Measurements from ENCODE around the gene ZFYVE19.
"Not testable (repeated sequence)": the region's sequence is repeated elsewhere in the genome, so short reads cannot be mapped to it uniquely, and the experiment has no call there.

The ZFYVE19 gene

GRCh38 chr15:40846841-40847222, 39.9 kb downstream of the ZFYVE19 start:
- DNase-seq (ENCODE audit: low read depth in 2 of 2): no peak

GRCh38 chr15:40847223-40847961, 40.5 kb downstream of the ZFYVE19 start:
- DNase-seq (ENCODE audit: low read depth in 2 of 2): no peak

- DNase-seq (ENCODE audit: low read depth in 2 of 2): no peak
These were observed 43.8 kb downstream of the ZFYVE19 start for GRCh38 chr15:40850576-40851112.

- no peak for DNase-seq (ENCODE audit: low read depth in 2 of 2)
These were observed 45.6 kb downstream of the ZFYVE19 start for GRCh38 chr15:40852529-40852928.

GRCh38 chr15:40853241-40853890, 46.5 kb downstream of the ZFYVE19 start:
- no peak for DNase-seq (ENCODE audit: low read depth in 2 of 2)

- DNase-seq (ENCODE audit: low read depth in 2 of 2): no peak
These were observed 47.3 kb downstream of the ZFYVE19 start for GRCh38 chr15:40854161-40854560.

- no peak for DNase-seq (ENCODE audit: low read depth in 2 of 2)
These were observed 48.9 kb downstream of the ZFYVE19 start for GRCh38 chr15:40855706-40856234.

GRCh38 chr15:40856746-40857145, 49.9 kb downstream of the ZFYVE19 start:
- DNase-seq (ENCODE audit: low read depth in 2 of 2): no peak

- peak; percentile 54 to 63 for DNase-seq (ENCODE audit: low read depth in 2 of 2)
These were observed 50.9 kb downstream of the ZFYVE19 start for GRCh38 chr15:40857601-40858341.

- no peak for DNase-seq (ENCODE audit: low read depth in 2 of 2)
These were observed 51.8 kb downstream of the ZFYVE19 start for GRCh38 chr15:40858706-40859105.

- peak; percentile 59 to 62 for DNase-seq (ENCODE audit: low read depth in 2 of 2)
These were observed 52.4 kb downstream of the ZFYVE19 start for GRCh38 chr15:40859206-40859851.

- DNase-seq (ENCODE audit: low read depth in 2 of 2): not testable (repeated sequence)
These were observed 54.3 kb downstream of the ZFYVE19 start for GRCh38 chr15:40861147-40861546.

- DNase-seq (ENCODE audit: low read depth in 2 of 2): no peak
These were observed 56.9 kb downstream of the ZFYVE19 start for GRCh38 chr15:40863660-40864270.

All from stimulated activated CD8-positive, alpha-beta memory T cell treated with anti-CD3 and anti-CD28 coated beads, Interleukin-7, amount 100 ng/mL, for 4 hours (primary cell).